Neural cell (in vitro differentiated cells): ENCODE data around the gene COL20A1.
"Not testable (repeated sequence)": the region's sequence is repeated elsewhere in the genome, so short reads cannot be mapped to it uniquely, and the experiment has no call there.

Experiments used
- EP300 ChIP-seq: fragments of 450-650 bp; conservative IDR thresholded peaks from 2 replicates; pipeline ENCODE4 v1.6.1; 2014; ENCODE audit warnings: antibody characterized with exemption, mild to moderate bottlenecking, moderate library complexity; ENCODE audit not compliant: poor library complexity, severe bottlenecking
- EZH2 ChIP-seq: fragments of 200-600, 300-800 bp; shearing (Covaris generic), sonication (generic); IDR thresholded peaks from 2 replicates; pipeline ENCODE4 v1.6.1; 2014; ENCODE audit warnings: antibody characterized with exemption, low read length, borderline replicate concordance, mild to moderate bottlenecking; ENCODE audit not compliant: insufficient read depth, poor library complexity, severe bottlenecking
- POLR2AphosphoS5 ChIP-seq: IDR thresholded peaks from 2 replicates; pipeline ENCODE4 v1.6.1; 2012
- RAD21 ChIP-seq: fragments of 450-650 bp; conservative IDR thresholded peaks from 2 replicates; pipeline ENCODE4 v1.6.1; 2014; ENCODE audit warnings: antibody characterized with exemption, mild to moderate bottlenecking, moderate library complexity
- SMC3 ChIP-seq: fragments of 450-650 bp; conservative IDR thresholded peaks from 2 replicates; pipeline ENCODE4 v1.6.1; 2014; ENCODE audit warnings: antibody characterized with exemption, mild to moderate bottlenecking, moderate library complexity; ENCODE audit not compliant: poor library complexity
- TF ChIP-seq, protein P1 (sequence below): fragments of 450-650 bp; IDR thresholded peaks from 2 replicates; pipeline ENCODE4 v1.5.1; 2014; ENCODE audit warnings: antibody characterized with exemption, mild to moderate bottlenecking, moderate library complexity; ENCODE audit not compliant: poor library complexity, severe bottlenecking
- TF ChIP-seq, protein P2 (sequence below): IDR thresholded peaks from 2 replicates; pipeline ENCODE4 v1.6.1; 2012; ENCODE audit warnings: borderline replicate concordance

GRCh38 chr20:63305933-63306672 lies 13.1 kb downstream of the COL20A1 start:
- TF ChIP-seq EZH2, RAD21, POLR2AphosphoS5, SMC3, EP300: not testable (repeated sequence)
- TF ChIP-seq, protein P1, sequence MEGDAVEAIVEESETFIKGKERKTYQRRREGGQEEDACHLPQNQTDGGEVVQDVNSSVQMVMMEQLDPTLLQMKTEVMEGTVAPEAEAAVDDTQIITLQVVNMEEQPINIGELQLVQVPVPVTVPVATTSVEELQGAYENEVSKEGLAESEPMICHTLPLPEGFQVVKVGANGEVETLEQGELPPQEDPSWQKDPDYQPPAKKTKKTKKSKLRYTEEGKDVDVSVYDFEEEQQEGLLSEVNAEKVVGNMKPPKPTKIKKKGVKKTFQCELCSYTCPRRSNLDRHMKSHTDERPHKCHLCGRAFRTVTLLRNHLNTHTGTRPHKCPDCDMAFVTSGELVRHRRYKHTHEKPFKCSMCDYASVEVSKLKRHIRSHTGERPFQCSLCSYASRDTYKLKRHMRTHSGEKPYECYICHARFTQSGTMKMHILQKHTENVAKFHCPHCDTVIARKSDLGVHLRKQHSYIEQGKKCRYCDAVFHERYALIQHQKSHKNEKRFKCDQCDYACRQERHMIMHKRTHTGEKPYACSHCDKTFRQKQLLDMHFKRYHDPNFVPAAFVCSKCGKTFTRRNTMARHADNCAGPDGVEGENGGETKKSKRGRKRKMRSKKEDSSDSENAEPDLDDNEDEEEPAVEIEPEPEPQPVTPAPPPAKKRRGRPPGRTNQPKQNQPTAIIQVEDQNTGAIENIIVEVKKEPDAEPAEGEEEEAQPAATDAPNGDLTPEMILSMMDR, result not testable (repeated sequence)
- TF ChIP-seq, protein P2, sequence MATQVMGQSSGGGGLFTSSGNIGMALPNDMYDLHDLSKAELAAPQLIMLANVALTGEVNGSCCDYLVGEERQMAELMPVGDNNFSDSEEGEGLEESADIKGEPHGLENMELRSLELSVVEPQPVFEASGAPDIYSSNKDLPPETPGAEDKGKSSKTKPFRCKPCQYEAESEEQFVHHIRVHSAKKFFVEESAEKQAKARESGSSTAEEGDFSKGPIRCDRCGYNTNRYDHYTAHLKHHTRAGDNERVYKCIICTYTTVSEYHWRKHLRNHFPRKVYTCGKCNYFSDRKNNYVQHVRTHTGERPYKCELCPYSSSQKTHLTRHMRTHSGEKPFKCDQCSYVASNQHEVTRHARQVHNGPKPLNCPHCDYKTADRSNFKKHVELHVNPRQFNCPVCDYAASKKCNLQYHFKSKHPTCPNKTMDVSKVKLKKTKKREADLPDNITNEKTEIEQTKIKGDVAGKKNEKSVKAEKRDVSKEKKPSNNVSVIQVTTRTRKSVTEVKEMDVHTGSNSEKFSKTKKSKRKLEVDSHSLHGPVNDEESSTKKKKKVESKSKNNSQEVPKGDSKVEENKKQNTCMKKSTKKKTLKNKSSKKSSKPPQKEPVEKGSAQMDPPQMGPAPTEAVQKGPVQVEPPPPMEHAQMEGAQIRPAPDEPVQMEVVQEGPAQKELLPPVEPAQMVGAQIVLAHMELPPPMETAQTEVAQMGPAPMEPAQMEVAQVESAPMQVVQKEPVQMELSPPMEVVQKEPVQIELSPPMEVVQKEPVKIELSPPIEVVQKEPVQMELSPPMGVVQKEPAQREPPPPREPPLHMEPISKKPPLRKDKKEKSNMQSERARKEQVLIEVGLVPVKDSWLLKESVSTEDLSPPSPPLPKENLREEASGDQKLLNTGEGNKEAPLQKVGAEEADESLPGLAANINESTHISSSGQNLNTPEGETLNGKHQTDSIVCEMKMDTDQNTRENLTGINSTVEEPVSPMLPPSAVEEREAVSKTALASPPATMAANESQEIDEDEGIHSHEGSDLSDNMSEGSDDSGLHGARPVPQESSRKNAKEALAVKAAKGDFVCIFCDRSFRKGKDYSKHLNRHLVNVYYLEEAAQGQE, result not testable (repeated sequence)
